GM21360 (cell line): ENCODE results near the gene CERS4.
"Not testable (repeated sequence)": the region's sequence is repeated elsewhere in the genome, so short reads cannot be mapped to it uniquely, and the experiment has no call there.

ENCODE experiments used
- ATAC-seq: cut with Tn5 transposase; IDR thresholded peaks from one replicate; pipeline ENCODE4 v1.9.1; 2021; ENCODE audit warnings: mild to moderate bottlenecking, moderate library complexity; ENCODE audit not compliant: unreplicated experiment

Gene CERS4

DNA sequence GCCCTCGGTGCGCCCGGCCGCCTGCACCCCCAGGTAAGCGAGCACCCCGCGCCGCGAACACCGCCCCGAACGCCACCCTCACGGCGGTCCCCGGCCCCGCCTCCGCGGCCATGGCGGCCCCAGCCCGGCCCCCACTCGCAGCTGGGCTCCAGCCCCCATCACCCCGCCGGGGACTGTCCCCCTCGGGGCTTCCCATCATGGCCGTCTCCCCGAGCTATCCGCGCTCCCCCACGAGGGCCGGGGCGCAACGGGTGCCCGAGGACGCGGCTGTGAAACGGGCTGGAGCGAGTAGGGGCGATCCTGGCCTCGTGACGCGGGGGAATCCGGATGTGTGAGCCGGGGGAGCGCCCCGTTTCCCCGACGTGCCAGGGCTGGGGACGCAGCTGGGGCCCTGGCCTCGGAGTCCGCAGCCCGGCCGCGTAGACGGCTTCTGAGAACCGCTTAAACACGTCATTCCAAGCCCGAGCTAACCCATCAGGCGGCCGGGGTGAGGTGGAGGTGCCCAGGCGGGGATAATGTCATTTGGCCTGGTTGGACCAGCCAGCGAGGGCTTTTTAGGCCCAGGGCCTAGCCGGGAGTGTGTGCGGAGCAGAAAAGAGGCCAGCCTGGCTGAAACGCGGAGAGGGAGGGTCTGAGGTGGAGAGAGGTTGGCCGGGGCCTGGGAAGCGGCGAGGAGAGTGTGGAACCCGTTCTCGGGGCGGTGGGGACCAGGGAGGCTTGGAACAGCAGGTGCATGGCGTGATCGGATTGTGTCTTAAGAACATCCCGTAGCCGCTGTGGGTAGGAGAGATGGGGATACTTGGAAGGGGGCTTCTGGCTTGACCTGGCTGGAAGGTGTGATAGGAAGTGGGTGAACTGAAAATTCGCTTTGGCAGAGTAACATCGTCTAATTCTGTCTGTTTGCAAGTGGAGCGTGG lies 550 bp downstream of the CERS4 start:
- peak; percentile 55 for ATAC-seq

DNA sequence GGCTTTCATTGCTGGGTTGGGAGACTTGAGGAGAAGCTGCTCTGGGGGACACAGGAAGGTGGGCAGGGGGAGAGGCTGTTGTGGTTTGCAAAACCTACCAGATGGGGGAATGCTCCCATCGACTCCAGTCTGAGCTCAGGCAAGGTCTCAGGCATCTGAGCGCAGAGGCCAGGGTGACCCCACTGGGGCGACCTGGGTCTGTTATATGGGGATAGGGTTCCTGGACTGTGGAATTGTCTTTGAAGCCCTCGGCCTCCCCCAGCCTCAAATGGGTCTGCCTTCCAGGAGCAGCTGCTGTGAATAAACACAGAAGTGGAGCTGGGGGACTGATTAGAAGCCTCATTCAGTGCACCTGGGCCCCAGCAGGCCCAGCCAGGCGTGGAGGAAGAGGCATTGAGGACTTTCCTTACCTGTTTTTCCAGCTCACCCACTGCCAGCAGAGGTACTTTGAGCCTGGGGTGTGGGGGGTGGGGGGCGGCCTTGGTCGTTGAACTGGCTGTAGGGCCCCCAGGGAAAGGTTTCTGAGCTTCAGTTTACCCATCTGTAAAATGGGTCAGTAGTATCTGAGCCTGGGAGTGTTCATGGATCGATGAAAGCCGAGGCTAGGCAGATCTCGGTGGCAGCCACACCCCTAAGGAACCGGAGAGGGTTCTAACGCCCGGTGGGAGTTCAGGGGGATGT lies 1.4 kb downstream of the CERS4 start:
- no peak for ATAC-seq

- no peak for ATAC-seq
Measured at GRCh38 chr19:8212212-8212611, 3.0 kb downstream of the CERS4 start.

- no peak for ATAC-seq
Measured at GRCh38 chr19:8212916-8213315, 3.7 kb downstream of the CERS4 start.

- no peak for ATAC-seq
Measured at GRCh38 chr19:8213827-8214672, 4.9 kb downstream of the CERS4 start.

GRCh38 chr19:8214802-8215201 lies 5.6 kb downstream of the CERS4 start:
- ATAC-seq = no peak

DNA sequence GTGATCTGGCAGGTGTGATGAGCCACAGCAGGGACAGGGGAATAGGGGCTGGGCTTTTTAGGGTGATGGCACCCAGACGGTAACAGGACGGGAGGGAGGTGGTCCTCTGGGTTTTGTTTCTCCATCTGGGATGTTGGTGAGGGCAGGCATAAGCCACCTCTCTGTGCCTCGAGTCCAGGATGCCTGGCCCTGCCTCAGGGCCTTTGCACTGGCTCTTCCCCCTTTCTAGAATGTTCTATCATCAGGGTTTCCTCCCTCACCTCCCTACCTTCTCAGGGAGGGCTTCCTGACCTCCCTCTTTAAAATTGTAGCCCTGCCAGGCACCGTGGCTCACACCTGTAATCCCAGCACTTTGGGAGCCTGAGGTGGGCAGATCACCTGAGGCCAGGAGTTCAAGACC lies 6.6 kb downstream of the CERS4 start:
- no peak for ATAC-seq

- ATAC-seq = no peak
Measured at GRCh38 chr19:8216357-8216756, 7.2 kb downstream of the CERS4 start.

GRCh38 chr19:8218127-8218526 lies 9.0 kb downstream of the CERS4 start:
- not testable (repeated sequence) for ATAC-seq

DNA sequence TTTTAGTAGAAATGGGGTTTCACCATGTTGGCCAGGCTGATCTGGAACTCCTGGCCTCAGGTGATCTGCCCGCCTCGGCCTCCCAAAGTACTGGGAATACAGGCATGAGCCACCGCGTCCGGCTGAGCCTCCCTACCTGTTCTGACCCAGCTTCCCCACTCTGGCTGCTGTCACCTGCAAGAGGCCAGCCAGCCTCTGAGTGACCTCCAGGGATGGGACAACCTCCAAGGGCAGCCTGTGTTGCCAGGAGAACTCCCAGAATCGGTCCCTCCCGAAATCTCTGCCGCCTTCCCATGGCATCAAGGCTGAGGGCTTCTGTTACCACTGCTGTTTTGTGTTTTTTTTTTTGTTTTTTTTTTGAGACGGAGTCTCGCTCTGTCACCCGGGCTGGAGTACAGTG lies 11.3 kb downstream of the CERS4 start:
- ATAC-seq = no peak

DNA sequence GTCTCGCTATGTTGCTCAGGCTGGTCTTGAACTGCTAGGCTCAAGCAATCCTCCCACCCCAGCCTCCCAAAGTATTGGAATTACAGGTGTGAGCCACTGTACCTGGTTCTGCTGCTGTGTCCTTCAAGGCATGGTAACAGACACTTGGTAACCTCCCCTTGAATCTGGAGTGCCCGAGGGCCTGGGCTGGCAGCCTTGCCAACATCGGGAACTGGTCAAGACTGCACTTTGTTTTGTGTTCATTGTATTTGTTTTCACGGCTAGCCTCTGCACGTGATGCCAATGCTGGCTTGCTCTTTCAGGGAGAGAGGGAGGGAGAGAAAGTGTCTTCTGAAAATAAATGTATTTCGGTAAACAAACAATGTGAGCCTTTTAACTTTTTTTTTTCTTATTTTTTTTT lies 12.0 kb downstream of the CERS4 start:
- no peak for ATAC-seq

GRCh38 chr19:8223442-8223841 lies 14.3 kb downstream of the CERS4 start:
- not testable (repeated sequence) for ATAC-seq

- no peak for ATAC-seq
Measured at GRCh38 chr19:8224394-8225145, 15.4 kb downstream of the CERS4 start.

- ATAC-seq = no peak
Measured at GRCh38 chr19:8231073-8231604, 22.0 kb downstream of the CERS4 start.

GRCh38 chr19:8233370-8233769 lies 24.2 kb downstream of the CERS4 start:
- no peak for ATAC-seq

DNA sequence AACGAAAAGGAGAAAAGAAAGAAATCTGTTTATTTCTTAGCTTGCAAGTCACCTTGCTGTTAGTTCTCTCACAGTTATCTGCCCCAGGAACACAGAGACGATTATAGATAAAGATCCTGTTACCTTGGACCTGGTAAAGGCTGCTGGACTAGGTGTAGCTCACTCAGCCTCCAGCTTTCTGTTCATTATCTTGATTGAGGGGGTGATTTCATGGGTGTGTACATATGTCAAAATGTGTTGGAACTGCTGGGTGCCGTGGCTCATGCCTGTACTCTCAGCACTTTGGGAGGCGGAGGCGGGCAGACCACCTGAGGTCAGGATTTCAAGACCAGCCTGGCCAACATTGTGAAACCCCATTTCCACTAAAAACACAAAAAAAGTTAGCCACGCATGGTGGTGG lies 27.9 kb downstream of the CERS4 start:
- ATAC-seq = no peak

DNA sequence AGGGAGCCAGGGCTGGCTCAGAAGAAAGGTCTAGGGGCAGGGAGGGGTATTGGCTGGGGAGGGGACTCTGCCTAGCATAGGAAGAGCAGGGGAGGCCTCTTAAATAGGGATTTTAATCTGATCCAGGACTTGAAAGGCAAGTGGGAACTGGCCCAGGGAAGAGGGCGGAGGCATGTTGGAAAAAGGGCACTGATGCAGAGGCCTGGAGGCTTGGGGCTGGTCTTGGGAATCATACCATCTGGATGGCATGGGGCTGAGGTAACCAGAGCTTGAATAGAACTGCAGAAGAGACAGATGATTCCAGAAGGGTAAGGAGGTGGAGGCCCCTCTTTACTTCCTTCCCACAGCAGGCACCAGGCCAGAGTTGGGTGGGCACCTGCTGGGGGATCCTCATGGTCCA lies 29.1 kb downstream of the CERS4 start:
- no peak for ATAC-seq

- no peak for ATAC-seq
Measured at GRCh38 chr19:8239528-8240273, 30.5 kb downstream of the CERS4 start.
